Measurements from ENCODE around the gene NAA35.

- TF ChIP-seq CTCF (IDR thresholded peaks at IDR 0.05) = no peak
- no peak for TF ChIP-seq POLR2A (IDR thresholded peaks at IDR 0.05)
Observed at GRCh38 chr9:86043999-86044398, 103.1 kb downstream of the NAA35 start.
